H1 (cell line): ENCODE measurements around the gene TEAD4. TPM values are rescaled to one million over a fixed set of nuclear protein-coding genes. Genes with fewer than 3 reads are reported as not detected.

Experiments used
- CTCF ChIA-PET: fragments of 300-600 bp; sonication (Branson Sonifier 250); formaldehyde crosslinking; loops from one replicate; lab custom pipeline; 2021; ENCODE audit not compliant: partially characterized antibody; lab: Charles Lee
- POLR2A ChIA-PET: fragments of 300-600 bp; sonication (Branson Sonifier 250); formaldehyde crosslinking; loops from one replicate; lab custom pipeline; 2021; ENCODE audit warnings: inconsistent platforms; ENCODE audit not compliant: partially characterized antibody; lab: Charles Lee
- DNase-seq, 2 experiments: peaks; one replicate each; pipeline versions ENCODE4 v3.0.0 to v3.0.0-alpha.2; 2010 to 2022; ENCODE audit warnings: low spot score in 2 of 2, low read depth in 1 of 2, mixed read lengths in 1 of 2
- FAIRE-seq: peaks from 2 replicates; lab custom pipeline; 2011; peaks lifted over from hg19 to GRCh38; lab: Jason Lieb, UNC
- H2AFZ ChIP-seq: 2 replicates; pipeline ENCODE4 v1.8.1; 2012; ENCODE audit warnings: low read length, inconsistent platforms
- H2AK5ac ChIP-seq: 2 replicates; pipeline ENCODE4 v1.6.1; 2013; ENCODE audit warnings: low read depth, low read length
- H2BK120ac ChIP-seq: replicated peaks from 2 replicates; pipeline ENCODE3; 2013; ENCODE audit warnings: low read depth, low read length, inconsistent platforms
- H2BK12ac ChIP-seq: 2 replicates; pipeline ENCODE4 v1.6.1; 2013; ENCODE audit warnings: low read depth, low read length
- H2BK15ac ChIP-seq: 2 replicates; pipeline ENCODE4 v1.6.1; 2013; ENCODE audit warnings: low read length
- H2BK20ac ChIP-seq: 2 replicates; pipeline ENCODE4 v1.6.1; 2013; ENCODE audit warnings: low read length
- H2BK5ac ChIP-seq: 2 replicates; pipeline ENCODE4 v1.6.1; 2013; ENCODE audit warnings: low read depth, low read length
- H3K14ac ChIP-seq: 2 replicates; pipeline ENCODE4 v1.6.1; 2013; ENCODE audit warnings: inconsistent platforms; ENCODE audit not compliant: insufficient read length
- H3K18ac ChIP-seq: 2 replicates; pipeline ENCODE4 v1.6.1; 2013; ENCODE audit warnings: low read length; ENCODE audit errors: extremely low read depth
- H3K23ac ChIP-seq: 2 replicates; pipeline ENCODE4 v1.6.1; 2013; ENCODE audit warnings: inconsistent platforms; ENCODE audit not compliant: insufficient read length
- H3K23me2 ChIP-seq: 2 replicates; pipeline ENCODE4 v1.6.1; 2013; ENCODE audit warnings: low read depth, low read length
- H3K27ac ChIP-seq: 2 replicates; pipeline ENCODE4 v1.6.1; 2011; ENCODE audit warnings: low read depth, low read length, inconsistent platforms
- H3K27me3 ChIP-seq, 4 experiments: replicated peaks in 1 of 4; 1 replicate in 1 of 4; 2 replicates in 3 of 4; pipeline versions ENCODE4 v1.6.1 to v1.8.1; 2011 to 2013; ENCODE audit warnings: low read length in 3 of 4, mild to moderate bottlenecking in 3 of 4, inconsistent platforms in 2 of 4, mixed read lengths in 2 of 4, moderate library complexity in 1 of 4; ENCODE audit not compliant: control insufficient read depth in 3 of 4, insufficient read depth in 3 of 4; ENCODE audit errors: extremely low read depth in 1 of 4
- H3K36me3 ChIP-seq, 4 experiments: 2 replicates each; pipeline versions ENCODE4 v1.6.1 to v1.8.1; 2011 to 2013; ENCODE audit warnings: mild to moderate bottlenecking in 4 of 4, low read length in 3 of 4, moderate library complexity in 2 of 4, control low read depth in 1 of 4, inconsistent platforms in 1 of 4; ENCODE audit not compliant: insufficient read depth in 4 of 4, control insufficient read depth in 2 of 4
- H3K4ac ChIP-seq: replicated peaks from 2 replicates; pipeline ENCODE3; 2013; ENCODE audit warnings: low read length, low read depth, mixed read lengths, inconsistent platforms; ENCODE audit not compliant: insufficient read length
- H3K4me1 ChIP-seq, 4 experiments: replicated peaks in 1 of 4; 1 replicate in 1 of 4; 2 replicates in 3 of 4; pipeline versions ENCODE4 v1.6.1 to v1.8.1; 2011 to 2013; ENCODE audit warnings: low read length in 3 of 4, inconsistent platforms in 2 of 4, mixed read lengths in 1 of 4; ENCODE audit not compliant: insufficient read depth in 4 of 4, control insufficient read depth in 3 of 4
- H3K4me2 ChIP-seq, 2 experiments: 2 replicates each; pipeline versions ENCODE4 v1.6.1 to v1.8.1; 2011 to 2013; ENCODE audit warnings: low read depth in 2 of 2, low read length in 2 of 2, control low read depth in 1 of 2, inconsistent platforms in 1 of 2, mild to moderate bottlenecking in 1 of 2; ENCODE audit not compliant: insufficient read depth in 1 of 2
- H3K4me3 ChIP-seq, 4 experiments: fragments of 200-600, 300-600 bp in 1 of 4; sonication (generic), shearing (Covaris generic), sonication (Bioruptor Twin) in 1 of 4; 2 replicates each; pipeline versions ENCODE4 v1.5.1 to v1.8.1; 2011 to 2016; ENCODE audit warnings: low read length in 4 of 4, low read depth in 3 of 4, control low read depth in 2 of 4, inconsistent platforms in 2 of 4, mild to moderate bottlenecking in 2 of 4, mixed read lengths in 1 of 4, moderate library complexity in 1 of 4; ENCODE audit not compliant: insufficient read depth in 2 of 4; ENCODE audit errors: extremely low read depth in 1 of 4
- H3K56ac ChIP-seq: replicated peaks from 2 replicates; pipeline ENCODE3; 2013; ENCODE audit warnings: low read depth, mild to moderate bottlenecking, mixed read lengths, low read length, inconsistent platforms; ENCODE audit not compliant: insufficient read length
- H3K79me1 ChIP-seq: 2 replicates; pipeline ENCODE4 v1.6.1; 2013; ENCODE audit warnings: low read depth, low read length, control low read depth
- H3K79me2 ChIP-seq, 2 experiments: 2 replicates each; pipeline versions ENCODE4 v1.6.1 to v1.8.1; 2012 to 2013; ENCODE audit warnings: low read length in 2 of 2, mild to moderate bottlenecking in 2 of 2, inconsistent platforms in 1 of 2; ENCODE audit not compliant: insufficient read depth in 2 of 2, control insufficient read depth in 1 of 2
- H3K9ac ChIP-seq, 4 experiments: replicated peaks in 1 of 4; 1 replicate in 1 of 4; 2 replicates in 3 of 4; pipeline versions ENCODE4 v1.6.1 to v1.8.1; 2011 to 2013; ENCODE audit warnings: low read depth in 3 of 4, low read length in 3 of 4, control low read depth in 2 of 4, mild to moderate bottlenecking in 2 of 4, moderate library complexity in 2 of 4, inconsistent platforms in 1 of 4; ENCODE audit errors: extremely low read depth in 1 of 4
- H3K9me3 ChIP-seq, 2 experiments: 2 replicates each; pipeline versions ENCODE4 v1.6.1 to v1.8.1; 2012 to 2013; ENCODE audit warnings: mild to moderate bottlenecking in 2 of 2, moderate library complexity in 2 of 2, control low read depth in 1 of 2, inconsistent platforms in 1 of 2, low read depth in 1 of 2, low read length in 1 of 2, mixed read lengths in 1 of 2; ENCODE audit not compliant: insufficient read depth in 2 of 2
- H4K20me1 ChIP-seq, 2 experiments: replicated peaks in 1 of 2; 2 replicates each; pipeline versions ENCODE3 to v1.8.1; 2011 to 2013; ENCODE audit warnings: inconsistent platforms in 2 of 2, low read length in 2 of 2, mild to moderate bottlenecking in 1 of 2; ENCODE audit not compliant: insufficient read depth in 2 of 2, control insufficient read depth in 1 of 2
- H4K5ac ChIP-seq: 2 replicates; pipeline ENCODE4 v1.6.1; 2013; ENCODE audit warnings: low read length, low read depth, mixed read lengths, inconsistent platforms; ENCODE audit not compliant: insufficient read length
- H4K8ac ChIP-seq: 2 replicates; pipeline ENCODE4 v1.8.0; 2013; ENCODE audit warnings: mild to moderate bottlenecking, moderate library complexity, low read length, inconsistent platforms; ENCODE audit not compliant: insufficient read depth; ENCODE audit errors: extremely low read depth
- H4K91ac ChIP-seq: replicated peaks from 2 replicates; pipeline ENCODE3; 2013; ENCODE audit warnings: low read length, mixed read lengths, inconsistent platforms; ENCODE audit not compliant: insufficient read length
- BRCA1 ChIP-seq: IDR thresholded peaks from 2 replicates; pipeline ENCODE4 v1.6.1; 2012; ENCODE audit warnings: low read depth, low read length, improper control_type of control experiment
- CTBP2 ChIP-seq: IDR thresholded peaks from 2 replicates; pipeline ENCODE4 v1.7.0; 2011; ENCODE audit warnings: borderline replicate concordance, mild to moderate bottlenecking, moderate library complexity, mixed read lengths, low read length; ENCODE audit not compliant: insufficient read depth, insufficient read length
- CTCF ChIP-seq, 3 experiments: IDR thresholded peaks; 1 replicate in 2 of 3; 2 replicates in 1 of 3; pipeline versions ENCODE4 v1.5.1 to v1.6.1; 2011; ENCODE audit warnings: low read length in 3 of 3, mild to moderate bottlenecking in 3 of 3, inconsistent platforms in 2 of 3, low read depth in 1 of 3, moderate library complexity in 1 of 3; ENCODE audit not compliant: insufficient read depth in 1 of 3; ENCODE audit errors: control extremely low read depth in 1 of 3
- EZH2 ChIP-seq: fragments of 200-600 bp; sonication (generic); IDR thresholded peaks from 2 replicates; pipeline ENCODE4 v1.7.1; 2012; ENCODE audit warnings: low read depth, mild to moderate bottlenecking, moderate library complexity, low read length, inconsistent platforms; ENCODE audit not compliant: severe bottlenecking
- MAFK ChIP-seq: IDR thresholded peaks from 2 replicates; pipeline ENCODE4 v1.6.1; 2012; ENCODE audit warnings: low read depth, mild to moderate bottlenecking, improper control_type of control experiment, low read length
- SIRT6 ChIP-seq: IDR thresholded peaks from one replicate; pipeline ENCODE4 v1.7.1; 2012; ENCODE audit warnings: low read length, inconsistent platforms
- SP2 ChIP-seq: IDR thresholded peaks from 2 replicates; pipeline ENCODE4 v1.6.1; 2012; ENCODE audit warnings: mild to moderate bottlenecking, low read length, inconsistent platforms
- SRF ChIP-seq: IDR thresholded peaks from 2 replicates; pipeline ENCODE4 v1.6.1; 2011; ENCODE audit warnings: mild to moderate bottlenecking, low read depth, low read length, moderate library complexity
- WGBS, 2 experiments: shearing (Covaris generic) in 1 of 2; methylation state at CpG; one replicate each; pipeline versions ENCODE4 v1.1.6 to v1.1.7; 2013 to 2015; ENCODE audit warnings: low lambda C conversion rate in 2 of 2, mixed read lengths in 2 of 2, inconsistent platforms in 1 of 2, low coverage in 1 of 2, missing lambda C conversion rate in 1 of 2; ENCODE audit not compliant: insufficient replicate concordance in 2 of 2, insufficient coverage in 1 of 2, insufficient read length in 1 of 2; ENCODE audit errors: extremely low coverage in 1 of 2, missing lambda C conversion rate in 1 of 2; 5-methylcytosine and 5-hydroxymethylcytosine counted together
- polyA plus RNA-seq, 7 experiments: library from polyadenylated mRNA; depleted of rRNA in 3 of 7; stranded (reverse) in 5 of 7; unstranded in 2 of 7; fragments of >200 nt in 5 of 7; fragments of 200-250 nt in 2 of 7; gene quantifications; 1 replicate in 5 of 7; 2 replicates in 1 of 7; 4 replicates in 1 of 7; pipeline versions ENCODE4 v1.2.1 to v1.2.3, GENCODE V29; 2011 to 2013; ENCODE audit warnings: missing spikeins in 2 of 7, mixed read lengths in 2 of 7
- total RNA-seq: library from RNA; stranded (reverse); fragmentation: NEBNext Ultra II Directional; extraction: Animal tissue kit (Norgen Biotek cat#: 25700); gene quantifications from 2 replicates; pipeline ENCODE4 v1.2.1, GENCODE V29; 2021
- TF ChIP-seq, protein P1 (sequence below): IDR thresholded peaks from 2 replicates; pipeline ENCODE4 v1.6.1; 2012; ENCODE audit warnings: inconsistent platforms

TEAD4 gene
- total and polyA plus RNA-seq, 2 of the 8 experiments (the other 6 are each of a cell fraction or from before 2014, with no cell fraction given) = 56.7 to 116 TPM

DNA sequence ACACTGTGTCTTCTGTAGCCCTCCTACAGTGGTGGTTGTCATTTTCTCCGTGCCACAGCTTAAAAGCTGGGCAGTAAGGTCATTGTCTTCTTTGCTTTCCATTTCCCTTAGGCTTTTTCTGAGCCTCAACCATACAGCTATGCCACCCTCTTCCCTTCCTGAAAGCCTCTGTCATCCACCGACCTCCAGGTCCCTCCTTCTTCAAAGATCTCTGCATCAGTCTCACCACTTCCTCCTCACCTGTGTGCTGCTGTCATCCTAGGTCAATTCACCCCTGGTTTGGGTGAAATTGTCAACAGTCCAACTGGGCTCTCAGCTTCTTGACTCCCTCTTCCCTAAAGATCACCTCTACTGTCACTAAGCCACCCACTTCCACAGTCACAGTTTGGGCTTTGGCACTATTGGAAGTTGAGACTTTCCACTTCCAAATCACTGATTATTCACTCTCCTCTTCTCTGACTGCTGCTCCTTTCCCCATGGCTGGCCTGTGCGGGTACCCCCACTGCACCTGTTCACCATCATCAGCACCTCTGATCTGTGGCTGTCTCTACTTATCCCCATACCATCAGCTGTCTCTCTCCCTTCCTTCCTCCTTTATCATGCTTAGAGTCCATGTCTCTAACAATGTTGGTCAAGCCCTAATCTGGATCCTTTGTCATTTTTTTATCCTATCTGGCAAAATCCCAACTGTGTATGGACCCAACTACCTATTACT, 102.5 kb downstream of the TEAD4 start:
- Histone ChIP-seq H3K79me1 (no peaks in the 10 kb centered on the region), H3K4me2 (no peak overlapping the region), H3K9ac (no peak overlapping the region), H4K8ac (no peak overlapping the region), H3K23me2 (no peaks in the 10 kb centered on the region), H4K5ac (no peak overlapping the region), H2BK20ac (no peak overlapping the region; the same call in 1 of the 2 replicates), H3K79me2 (no peaks in the 10 kb centered on the region), H2AK5ac (no peak overlapping the region), H2BK5ac (no peak overlapping the region), H3K36me3 (no peaks in the 10 kb centered on the region), H4K91ac (no peak overlapping the region), H2BK15ac (peak overlapping the region; percentile 33; the same call in 1 of the 2 replicates), H3K4me3 (no peak overlapping the region), H3K14ac (no peak overlapping the region), H3K27me3 (no peaks in the 10 kb centered on the region; a peak in 1 of 7 replicates), H2AFZ (no peak overlapping the region), H3K9me3 (peaks cover 6 to 8% of the 10 kb centered on the region in 2 experiments; a peak in 2 of 4 replicates), H3K56ac (no peak overlapping the region), H3K4me1 (peaks cover 0 to 7% (median 3%) of the 10 kb centered on the region in 4 experiments; a peak in 3 of 7 replicates), H2BK12ac (0 out of 2 replicates have a peak overlapping the region, but pooled peaks have one; percentile 27), H4K20me1 (no peaks in the 10 kb centered on the region), H3K23ac (no peak overlapping the region), H2BK120ac (no peak overlapping the region), H3K18ac (no peak overlapping the region), H3K27ac (no peak overlapping the region), H3K4ac (no peak overlapping the region)
- DNase-seq (no peak), FAIRE-seq (no peak)
- WGBS, 2 experiments = 81% methylated on average over 3 of the region's 3 CpGs; no CpG with 5 or more reads in 1 of the 2 experiments
- ChIA-PET POLR2A (interaction anchor here (0.6 kb wide), 1 partner anchor 16 kb away, joined by 3 read pairs; no protein-coding TSS in a partner anchor), CTCF (interaction anchor here (1.1 to 4.7 kb wide), 4 partner anchors 11 to 48 kb away, joined by 3 to 26 read pairs (median 8); no protein-coding TSS in a partner anchor)
- no peak for TF ChIP-seq CTCF (IDR thresholded peaks at IDR 0.05; ENCODE audit: control extremely low read depth in 1 of 3, insufficient read depth in 1 of 3, low read depth in 1 of 3, low read length in 3 of 3)
- TF ChIP-seq SIRT6 = no peak
- TF ChIP-seq, protein P1, sequence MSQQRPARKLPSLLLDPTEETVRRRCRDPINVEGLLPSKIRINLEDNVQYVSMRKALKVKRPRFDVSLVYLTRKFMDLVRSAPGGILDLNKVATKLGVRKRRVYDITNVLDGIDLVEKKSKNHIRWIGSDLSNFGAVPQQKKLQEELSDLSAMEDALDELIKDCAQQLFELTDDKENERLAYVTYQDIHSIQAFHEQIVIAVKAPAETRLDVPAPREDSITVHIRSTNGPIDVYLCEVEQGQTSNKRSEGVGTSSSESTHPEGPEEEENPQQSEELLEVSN = no peak
- TF ChIP-seq MAFK = no peak
- no peak for TF ChIP-seq CTBP2
- no peak for TF ChIP-seq SP2
- no peak for TF ChIP-seq EZH2
- no peak for TF ChIP-seq BRCA1
- TF ChIP-seq SRF = no peak
